Suprapubic skin (tissue), 3 donors: ENCODE results near the gene C16orf92.
"Not testable (repeated sequence)": the region's sequence is repeated elsewhere in the genome, so short reads cannot be mapped to it uniquely, and the experiment has no call there.

Source experiments
- CTCF ChIP-seq, 2 donors: fragments of 200-600 bp in 1 of 2; fragments of 450-650 bp in 1 of 2; sonication (generic) in 1 of 2; IDR thresholded peaks; one replicate each; pipeline ENCODE4 v1.5.1; 2016 to 2019; ENCODE audit warnings: antibody characterized with exemption in 2 of 2, mild to moderate bottlenecking in 1 of 2, moderate library complexity in 1 of 2
- POLR2A ChIP-seq, 2 donors: fragments of 450-650 bp; IDR thresholded peaks; one replicate each; pipeline ENCODE4 v1.6.1; 2017; ENCODE audit warnings: antibody characterized with exemption in 2 of 2, mild to moderate bottlenecking in 2 of 2, moderate library complexity in 2 of 2

- TF ChIP-seq POLR2A, CTCF (IDR thresholded peaks at IDR 0.05): not testable (repeated sequence)
Measured at GRCh38 chr16:30017937-30018336, 5.1 kb upstream of the C16orf92 start.
